Sigmoid colon (tissue), 7 donors: Measurements from ENCODE around the gene E2F6. TPM values are rescaled to one million over a fixed set of nuclear protein-coding genes. Genes with fewer than 3 reads are reported as not detected.

Experiments
- DNase-seq: peaks from one replicate; pipeline ENCODE4 v3.0.0-alpha.2; 2019
- H3K27ac ChIP-seq, 4 donors: fragments of 200-600 bp; sonication (generic); one replicate each; pipeline ENCODE4 v1.5.1; 2016 to 2019; ENCODE audit warnings: mild to moderate bottlenecking in 1 of 4
- H3K27me3 ChIP-seq, 3 donors: fragments of 200-600 bp; sonication (generic); one replicate each; pipeline ENCODE4 v1.5.1; 2019; ENCODE audit warnings: mild to moderate bottlenecking in 1 of 3
- H3K36me3 ChIP-seq, 4 donors: fragments of 200-600 bp; sonication (generic); one replicate each; pipeline ENCODE4 v1.5.1; 2016 to 2019
- H3K4me1 ChIP-seq, 4 donors: fragments of 200-600 bp; sonication (generic); one replicate each; pipeline ENCODE4 v1.5.1; 2017 to 2019
- H3K4me3 ChIP-seq, 4 donors: fragments of 200-600 bp; sonication (generic); one replicate each; pipeline ENCODE4 v1.5.1; 2017 to 2019; ENCODE audit warnings: mild to moderate bottlenecking in 2 of 4, moderate library complexity in 1 of 4
- H3K9me3 ChIP-seq, 4 donors: fragments of 200-600 bp in 3 of 4; sonication (generic) in 3 of 4; one replicate each; pipeline versions ENCODE4 v1.5.1 to v1.6.1; 2013 to 2019
- EP300 ChIP-seq, 4 donors: sonication (generic); formaldehyde crosslinking; IDR thresholded peaks; one replicate each; pipeline ENCODE4 v1.6.1; 2017; ENCODE audit warnings: antibody characterized with exemption in 4 of 4
- POLR2A ChIP-seq, 2 donors: fragments of 450-650 bp; IDR thresholded peaks; one replicate each; pipeline ENCODE4 v1.6.1; 2016; ENCODE audit warnings: antibody characterized with exemption in 2 of 2, mild to moderate bottlenecking in 2 of 2, moderate library complexity in 2 of 2
- POLR2AphosphoS5 ChIP-seq, 4 donors: sonication (generic); formaldehyde crosslinking; IDR thresholded peaks; one replicate each; pipeline ENCODE4 v1.6.1; 2017; ENCODE audit warnings: antibody characterized with exemption in 4 of 4
- WGBS, 2 donors: extraction: QIAGEN DNeasy Blood & Tissue Kit; methylation state at CpG; one replicate each; pipeline ENCODE4 v1.1.7; 2013; 5-methylcytosine and 5-hydroxymethylcytosine counted together
- intact Hi-C: fragments of 100-400 bp; cut with DNase I; formaldehyde crosslinking; loops from one replicate; pipeline ENCODE4 v1.15.1; 2023
- polyA plus RNA-seq, 3 donors: library from polyadenylated mRNA; stranded (reverse); fragments of 200-250 nt; gene quantifications; one replicate each; pipeline ENCODE4 v1.2.3, GENCODE V29; 2013
- total RNA-seq, 4 donors: library from RNA; depleted of rRNA; stranded (reverse); fragments of >200 nt; gene quantifications; one replicate each; pipeline ENCODE4 v1.1.0, GENCODE V29; 2016
- TF ChIP-seq, protein P1 (sequence below), 4 experiments: fragments of 450-650 bp in 3 of 4; fragments of 200-600 bp in 1 of 4; IDR thresholded peaks; one replicate each; pipeline ENCODE4 v1.5.1; 2016 to 2019; ENCODE audit warnings: antibody characterized with exemption in 4 of 4, mild to moderate bottlenecking in 3 of 4, moderate library complexity in 2 of 4
- donor health status: healthy with polysubstance abuse.
- donor health status: Bipolar disorder and iron deficiency.
- donor health status: healthy.

Gene E2F6
- total and polyA plus RNA-seq, 7 donors = 3.6 to 24.2 (median 11.8) TPM

- TF ChIP-seq, protein P1, sequence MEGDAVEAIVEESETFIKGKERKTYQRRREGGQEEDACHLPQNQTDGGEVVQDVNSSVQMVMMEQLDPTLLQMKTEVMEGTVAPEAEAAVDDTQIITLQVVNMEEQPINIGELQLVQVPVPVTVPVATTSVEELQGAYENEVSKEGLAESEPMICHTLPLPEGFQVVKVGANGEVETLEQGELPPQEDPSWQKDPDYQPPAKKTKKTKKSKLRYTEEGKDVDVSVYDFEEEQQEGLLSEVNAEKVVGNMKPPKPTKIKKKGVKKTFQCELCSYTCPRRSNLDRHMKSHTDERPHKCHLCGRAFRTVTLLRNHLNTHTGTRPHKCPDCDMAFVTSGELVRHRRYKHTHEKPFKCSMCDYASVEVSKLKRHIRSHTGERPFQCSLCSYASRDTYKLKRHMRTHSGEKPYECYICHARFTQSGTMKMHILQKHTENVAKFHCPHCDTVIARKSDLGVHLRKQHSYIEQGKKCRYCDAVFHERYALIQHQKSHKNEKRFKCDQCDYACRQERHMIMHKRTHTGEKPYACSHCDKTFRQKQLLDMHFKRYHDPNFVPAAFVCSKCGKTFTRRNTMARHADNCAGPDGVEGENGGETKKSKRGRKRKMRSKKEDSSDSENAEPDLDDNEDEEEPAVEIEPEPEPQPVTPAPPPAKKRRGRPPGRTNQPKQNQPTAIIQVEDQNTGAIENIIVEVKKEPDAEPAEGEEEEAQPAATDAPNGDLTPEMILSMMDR (IDR thresholded peaks at IDR 0.05) = no peak
- TF ChIP-seq EP300 (IDR thresholded peaks at IDR 0.05) (no peak), POLR2AphosphoS5 (IDR thresholded peaks at IDR 0.05) (no peak), POLR2A (IDR thresholded peaks at IDR 0.05) (no peak)
- H3K27me3 ChIP-seq = no peaks in the 10 kb centered on the region
- WGBS, 2 donors = 86 to 92% methylated on average over 1 of the region's 1 CpG
- no peak overlapping the region for H3K4me3 ChIP-seq
- intact Hi-C loops = no loop called here
- DNase-seq = no peak
- H3K4me1 ChIP-seq = peaks cover 0 to 48% (median 26%) of the 10 kb centered on the region in 4 donors
- H3K36me3 ChIP-seq = peaks cover 0 to 24% (median 2%) of the 10 kb centered on the region in 4 donors
- H3K9me3 ChIP-seq = no peaks in the 10 kb centered on the region
- H3K27ac ChIP-seq = no peak overlapping the region
Measured at GRCh38 chr2:11457935-11458334, 8.0 kb downstream of the E2F6 start.

DNA sequence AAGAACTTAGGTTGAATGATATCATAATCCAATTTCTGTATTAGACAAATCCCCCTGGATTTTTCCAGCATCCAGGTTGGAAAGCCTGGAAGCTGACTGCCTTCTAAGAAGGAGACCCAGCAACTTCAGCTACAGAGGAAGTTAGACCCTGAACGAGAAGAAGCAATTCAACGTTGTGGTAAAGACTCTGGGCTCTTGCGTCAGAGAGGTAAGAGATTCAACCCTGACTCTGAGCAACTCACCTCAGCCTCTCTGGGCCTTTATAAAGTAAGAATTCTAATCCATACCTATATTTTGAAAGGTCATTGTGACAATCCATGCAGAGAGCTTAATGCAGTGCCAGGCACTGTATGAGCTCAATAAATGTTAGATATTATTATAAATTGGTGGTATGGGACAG lies 9.7 kb downstream of the E2F6 start:
- Histone ChIP-seq H3K4me3 (no peak overlapping the region), H3K27ac (no peak overlapping the region), H3K36me3 (peaks cover 4 to 40% (median 9%) of the 10 kb centered on the region in 4 donors), H3K4me1 (peaks cover 0 to 35% (median 11%) of the 10 kb centered on the region in 4 donors), H3K27me3 (no peaks in the 10 kb centered on the region), H3K9me3 (no peaks in the 10 kb centered on the region)
- intact Hi-C loops = no loop called here
- no peak for DNase-seq
- WGBS, 2 donors = 64 to 84% methylated on average over 3 of the region's 3 CpGs
- TF ChIP-seq POLR2A (IDR thresholded peaks at IDR 0.05) = no peak
- TF ChIP-seq, protein P1 (IDR thresholded peaks at IDR 0.05) = no peak
- TF ChIP-seq POLR2AphosphoS5 (IDR thresholded peaks at IDR 0.05) = no peak
- no peak for TF ChIP-seq EP300 (IDR thresholded peaks at IDR 0.05)

- TF ChIP-seq, protein P1 (IDR thresholded peaks at IDR 0.05) = no peak
- TF ChIP-seq EP300 (IDR thresholded peaks at IDR 0.05) = no peak
- TF ChIP-seq POLR2AphosphoS5 (IDR thresholded peaks at IDR 0.05) = no peak
- TF ChIP-seq POLR2A (IDR thresholded peaks at IDR 0.05) = no peak
- H3K9me3 ChIP-seq = no peaks in the 10 kb centered on the region
- WGBS, 2 donors = 91 to 93% methylated on average over 6 of the region's 6 CpGs
- no peak overlapping the region for H3K4me3 ChIP-seq
- intact Hi-C loops = no loop called here
- no peak overlapping the region for H3K27ac ChIP-seq
- peaks cover 0 to 28% (median 11%) of the 10 kb centered on the region in 4 donors for H3K4me1 ChIP-seq
- H3K36me3 ChIP-seq = peaks cover 6 to 55% (median 9%) of the 10 kb centered on the region in 4 donors
- no peaks in the 10 kb centered on the region for H3K27me3 ChIP-seq
- no peak for DNase-seq
Measured at GRCh38 chr2:11454824-11455223, 11.1 kb downstream of the E2F6 start.

DNA sequence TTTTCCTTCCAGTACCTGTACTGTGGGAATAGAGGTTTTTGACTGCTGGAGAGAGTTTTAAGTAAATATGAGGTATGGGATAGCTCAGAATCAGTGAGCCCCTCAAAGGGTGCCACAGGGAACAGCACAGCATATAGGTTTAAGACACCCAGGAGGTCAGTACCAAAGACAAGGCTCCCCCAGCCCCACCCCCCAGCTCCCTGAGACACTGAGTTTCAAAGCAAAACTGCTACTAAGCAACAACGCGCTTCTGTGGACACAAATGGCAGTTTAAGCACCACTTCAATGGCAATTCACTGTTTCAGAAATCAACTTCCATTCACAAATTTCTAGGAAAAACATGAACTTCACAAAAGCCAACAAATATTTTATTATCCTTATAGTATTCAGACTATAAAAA lies 15.2 kb downstream of the E2F6 start:
- intact Hi-C loops = no loop called here
- H3K36me3 ChIP-seq = peaks cover 8 to 83% (median 28%) of the 10 kb centered on the region in 4 donors
- 98% methylated on average over 2 of the region's 2 CpGs for WGBS, 2 donors

More for the DNA sequence above, 15.2 kb downstream of the E2F6 start:
- Histone ChIP-seq H3K9me3 (no peaks in the 10 kb centered on the region), H3K4me3 (no peak overlapping the region), H3K27ac (no peak overlapping the region), H3K4me1 (no peaks in the 10 kb centered on the region), H3K27me3 (no peaks in the 10 kb centered on the region)
- DNase-seq = no peak
- no peak for TF ChIP-seq POLR2AphosphoS5 (IDR thresholded peaks at IDR 0.05)
- TF ChIP-seq POLR2A (IDR thresholded peaks at IDR 0.05) = no peak
- TF ChIP-seq EP300 (IDR thresholded peaks at IDR 0.05) = no peak
- TF ChIP-seq, protein P1 (IDR thresholded peaks at IDR 0.05) = no peak
